HG03460 (cell line): ENCODE results near the gene CHP1.
"Not testable (repeated sequence)": the region's sequence is repeated elsewhere in the genome, so short reads cannot be mapped to it uniquely, and the experiment has no call there.

Experiments used
- ATAC-seq: cut with Tn5 transposase; IDR thresholded peaks from one replicate; pipeline ENCODE4 v1.9.1; 2021; ENCODE audit not compliant: unreplicated experiment

The CHP1 gene

DNA sequence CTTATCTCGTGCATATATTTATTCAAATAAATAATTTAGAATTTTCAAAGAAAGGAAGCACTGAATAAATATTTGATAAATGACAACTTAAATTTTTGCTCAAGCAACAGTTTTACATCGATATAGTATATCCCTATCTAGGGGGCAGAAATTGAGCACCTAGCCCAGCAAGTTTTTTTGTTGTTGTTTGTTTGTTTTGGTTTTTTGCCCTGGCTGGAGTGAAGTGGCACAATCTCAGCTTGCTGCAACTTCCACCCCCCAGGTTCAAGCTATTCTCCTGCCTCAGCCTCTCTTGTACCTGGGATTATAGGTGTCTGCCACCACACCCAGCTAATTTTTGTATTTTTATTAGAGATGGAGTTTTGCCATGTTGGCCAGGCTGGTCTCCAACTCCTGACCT is 58.9 kb downstream of the CHP1 start:
- ATAC-seq, result no peak

DNA sequence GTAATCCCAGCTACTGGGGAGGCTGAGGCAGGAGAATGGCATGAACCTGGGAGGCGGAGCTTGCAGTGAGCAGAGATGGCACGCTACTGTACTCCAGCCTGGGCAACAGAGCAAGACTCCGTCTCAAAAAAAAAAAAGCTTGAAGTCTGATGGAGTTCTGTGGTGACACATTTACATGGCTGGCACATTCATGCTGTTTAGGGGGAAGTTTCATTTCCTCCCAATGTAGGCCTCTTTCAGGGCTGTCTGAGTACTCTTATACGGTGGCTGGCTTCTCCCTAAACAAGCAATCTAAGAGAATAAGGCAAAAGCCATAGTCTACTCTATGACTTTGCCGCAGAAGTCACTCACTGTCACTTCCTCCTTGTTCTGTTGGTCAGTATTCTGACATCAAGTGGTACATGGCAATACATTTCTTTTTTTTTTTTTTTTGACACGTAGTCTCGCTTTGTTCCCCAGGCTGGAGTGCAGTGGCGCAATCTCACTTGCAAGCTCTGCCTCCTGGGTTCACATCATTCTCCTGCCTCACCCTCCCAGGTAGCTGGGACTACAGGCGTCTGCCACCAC is 60.1 kb downstream of the CHP1 start:
- ATAC-seq, result peak; percentile 86

DNA sequence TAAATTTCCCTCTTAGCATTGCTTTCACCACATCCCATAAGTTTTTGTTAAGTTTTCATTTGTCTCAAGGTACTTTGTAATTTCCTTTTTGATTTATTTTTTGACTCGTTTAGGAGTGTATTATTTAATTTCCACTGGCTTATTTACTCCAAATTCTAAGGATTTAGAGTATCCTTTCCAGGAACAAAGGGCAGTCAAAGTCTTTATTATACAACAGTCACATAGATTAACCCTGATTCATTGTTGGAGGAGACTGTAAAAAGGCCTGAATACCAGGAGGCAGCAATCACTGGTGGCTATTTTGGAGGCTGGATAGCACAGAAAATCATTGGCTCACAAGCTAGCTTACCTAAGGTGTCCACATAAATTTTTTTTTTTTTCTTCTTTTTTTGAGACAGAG is 61.5 kb downstream of the CHP1 start:
- ATAC-seq, result no peak

DNA sequence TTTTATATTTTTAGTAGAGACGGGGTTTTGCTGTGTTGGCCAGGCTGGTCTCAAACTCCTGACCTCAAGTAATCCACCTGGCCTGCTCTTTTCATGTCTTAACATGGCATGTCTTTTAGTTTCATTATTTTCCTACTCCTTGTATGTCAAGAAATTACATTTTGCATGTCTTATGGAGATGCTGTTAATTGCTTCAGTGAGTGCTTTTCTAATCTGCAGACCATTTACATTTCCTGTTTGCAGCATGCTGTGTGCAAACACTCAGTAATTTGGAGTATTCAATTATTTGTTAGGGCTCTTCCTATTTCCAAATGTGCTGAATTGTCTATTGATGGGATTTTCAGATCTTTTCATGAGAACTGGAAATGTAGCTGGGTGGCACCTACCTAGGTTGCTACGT is 70.1 kb downstream of the CHP1 start:
- not testable (repeated sequence) for ATAC-seq

DNA sequence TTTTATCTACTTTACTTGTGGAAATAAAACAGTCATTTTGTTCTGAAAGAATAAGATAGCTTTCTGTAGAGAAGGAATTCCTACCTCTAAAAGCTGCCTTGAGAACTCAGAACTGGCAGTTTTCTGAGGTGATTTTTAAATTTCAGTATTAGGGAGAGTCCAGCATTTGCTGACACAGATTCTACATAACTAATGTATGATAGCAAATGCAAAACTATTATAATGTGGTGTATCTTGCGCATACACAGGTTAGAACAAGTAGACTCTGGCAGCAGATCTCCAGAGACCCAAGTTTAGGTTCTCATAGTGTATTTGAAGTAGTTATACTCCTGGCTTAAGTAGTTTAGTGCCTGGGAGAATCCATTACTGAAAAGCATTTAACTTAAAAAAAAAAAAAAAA is 70.5 kb downstream of the CHP1 start:
- ATAC-seq, result no peak

DNA sequence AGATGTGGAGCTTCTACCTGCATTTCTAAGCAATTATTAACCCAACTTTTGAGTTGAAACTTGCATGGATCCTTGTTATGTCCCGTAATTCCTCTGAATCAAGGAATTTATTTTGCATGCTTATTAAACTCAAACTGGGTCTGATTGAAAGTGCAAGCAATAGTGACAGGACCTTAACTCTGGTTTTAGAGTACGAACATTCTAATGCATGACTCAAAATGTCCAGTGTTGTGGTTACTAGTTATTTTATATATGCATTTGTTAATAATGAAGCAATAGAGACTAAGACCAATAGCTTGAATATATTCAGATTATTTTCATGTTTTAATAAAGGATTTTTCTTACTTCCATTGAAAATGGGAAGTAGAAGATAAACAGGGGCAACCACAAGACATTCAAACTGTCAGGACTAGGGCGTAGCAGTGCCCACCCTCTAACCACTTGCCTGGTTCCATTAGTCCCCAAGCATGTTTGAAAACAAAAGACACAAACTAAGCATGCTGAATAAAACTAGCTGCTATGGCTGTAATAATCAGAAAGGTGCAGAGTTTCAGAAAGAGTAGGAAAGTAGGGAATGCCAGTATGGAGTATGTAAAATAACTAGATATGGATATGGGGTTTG is 73.2 kb downstream of the CHP1 start:
- ATAC-seq, result no peak

DNA sequence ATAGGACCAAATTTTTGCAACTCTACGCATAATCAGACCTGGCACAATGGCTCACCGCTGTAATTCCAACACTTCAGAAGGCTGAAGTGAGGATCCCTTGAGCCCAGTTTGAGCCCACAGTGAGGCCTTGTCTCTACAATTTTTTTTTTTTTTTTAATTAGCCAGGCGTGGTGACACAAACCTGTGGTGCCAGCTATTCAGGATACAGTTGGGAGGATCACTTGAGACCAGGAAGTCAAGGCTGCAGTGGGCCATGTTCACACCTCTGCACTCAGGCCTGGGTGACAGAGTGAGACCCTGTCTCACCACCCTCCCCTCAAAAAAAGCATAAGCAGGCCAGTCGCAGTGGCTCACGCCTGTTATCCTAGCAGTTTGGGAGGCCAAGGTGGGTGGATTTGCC is 76.6 kb downstream of the CHP1 start:
- ATAC-seq, result no peak

DNA sequence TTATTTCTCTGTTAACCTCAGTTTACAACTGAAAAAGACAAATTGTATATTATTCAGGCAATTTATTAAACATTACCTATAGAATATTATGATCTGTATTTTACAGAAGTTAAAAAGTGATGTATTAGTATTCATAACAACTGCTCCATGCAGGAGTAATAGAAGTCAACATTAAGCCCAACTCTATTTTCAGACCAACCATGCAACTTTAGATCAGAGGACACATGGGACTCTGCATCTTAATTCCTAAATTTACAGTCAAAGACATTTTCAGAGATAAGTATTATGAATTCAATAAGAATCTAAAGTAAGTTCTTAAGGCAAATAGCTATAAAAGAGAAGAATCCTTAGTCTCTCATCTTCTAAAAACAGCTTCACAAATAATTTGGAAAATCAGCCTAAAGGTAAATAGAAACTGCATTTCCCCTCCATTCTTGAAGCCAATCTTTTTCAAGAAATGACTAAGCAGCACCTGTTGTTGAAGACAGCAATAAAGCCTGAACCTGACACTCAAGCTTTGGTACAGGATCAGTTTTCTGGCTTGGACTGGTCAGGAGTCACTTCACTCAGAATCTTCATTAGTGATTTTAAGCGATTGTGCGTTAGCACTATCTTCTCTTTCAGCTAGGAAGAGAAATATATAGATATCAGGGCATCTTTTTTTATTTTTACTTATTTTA is 78.3 kb downstream of the CHP1 start:
- no peak for ATAC-seq

DNA sequence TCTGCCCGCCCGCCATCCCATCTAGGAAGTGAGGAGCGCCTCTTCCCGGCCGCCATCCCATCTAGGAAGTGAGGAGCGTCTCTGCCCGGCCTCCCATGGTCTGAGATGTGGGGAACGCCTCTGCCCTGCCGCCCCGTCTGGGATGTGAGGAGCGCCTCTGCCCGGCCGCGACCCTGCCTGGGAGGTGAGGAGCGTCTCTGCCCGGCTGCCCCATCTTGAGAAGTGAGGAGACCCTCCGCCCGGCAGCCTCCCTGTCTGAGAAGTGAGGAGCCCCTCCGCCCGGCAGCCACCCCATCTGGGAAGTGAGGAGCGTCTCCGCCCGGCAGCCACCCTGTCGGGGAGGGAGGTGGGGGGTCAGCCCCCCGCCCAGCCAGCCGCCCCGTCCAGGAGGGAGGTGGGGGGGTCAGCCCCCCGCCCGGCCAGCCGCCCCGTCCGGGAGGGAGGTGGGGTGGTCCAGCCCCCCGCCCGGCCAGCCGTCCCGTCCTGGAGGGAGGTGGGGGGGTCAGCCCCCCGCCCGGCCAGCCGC is 89.8 kb downstream of the CHP1 start:
- ATAC-seq, result not testable (repeated sequence)

DNA sequence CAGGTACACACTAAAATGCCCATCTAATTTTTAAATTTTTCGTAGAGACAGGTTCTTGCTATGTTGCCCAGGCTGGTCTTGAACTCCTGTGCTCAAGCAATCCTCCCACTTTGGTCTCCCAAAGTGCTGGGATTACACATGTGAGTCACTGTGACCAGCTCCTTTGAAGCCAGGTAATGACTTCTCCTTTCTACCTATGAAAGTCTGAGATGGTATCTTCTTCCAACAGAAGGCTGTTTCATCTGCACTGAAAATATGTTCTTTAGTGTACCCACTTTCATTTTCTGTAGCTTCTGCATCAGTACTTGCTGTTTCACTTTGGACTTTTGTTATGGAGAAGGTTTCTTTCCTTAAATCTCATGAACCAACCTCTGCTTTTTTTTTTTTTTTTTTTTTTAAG is 92.5 kb downstream of the CHP1 start:
- no peak for ATAC-seq

DNA sequence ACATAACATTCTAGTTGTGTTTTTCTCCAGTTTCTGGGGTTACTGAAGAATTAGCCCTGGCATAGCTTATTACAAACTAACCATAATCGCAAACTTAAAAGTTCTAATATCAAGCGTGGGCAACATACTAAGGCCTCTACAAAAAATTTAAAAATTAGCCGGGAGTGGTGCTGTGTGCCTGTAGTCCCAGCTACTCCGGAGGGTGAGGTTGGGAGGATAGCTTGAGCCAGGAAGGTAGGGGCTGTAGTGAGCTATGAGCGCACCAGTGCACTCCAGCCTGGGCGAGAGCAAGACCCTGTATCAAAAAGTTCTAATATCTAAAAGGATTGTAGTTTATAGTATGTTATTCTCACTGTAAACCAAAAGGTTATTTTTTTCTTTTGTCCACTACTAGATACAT is 100.2 kb downstream of the CHP1 start:
- ATAC-seq, result no peak
